K562 (cell line): ENCODE data around the gene RFESD. TPM values are rescaled to one million over a fixed set of nuclear protein-coding genes. Genes with fewer than 3 reads are reported as not detected.

Source experiments
- C11orf30 ChIP-seq: fragments of 450-650 bp; IDR thresholded peaks from 2 replicates; pipeline ENCODE4 v1.6.1; 2016; ENCODE audit warnings: low read depth, mild to moderate bottlenecking
- CBX2 ChIP-seq: fragments of 200-600 bp; sonication (generic); IDR thresholded peaks from one replicate; pipeline ENCODE4 v1.6.1; 2012; ENCODE audit warnings: mild to moderate bottlenecking, low read length, inconsistent platforms; ENCODE audit not compliant: insufficient read depth, poor library complexity, severe bottlenecking
- JUNB ChIP-seq: fragments of 450-650 bp; formaldehyde crosslinking; conservative IDR thresholded peaks from 2 replicates; pipeline ENCODE4 v1.4.0; 2020; ENCODE audit warnings: mild to moderate bottlenecking
- polyA plus RNA-seq, 8 experiments: library from polyadenylated mRNA; depleted of rRNA in 4 of 8; stranded (reverse) in 5 of 8; unstranded in 3 of 8; fragments of >200 nt; fragmentation: Nextera tagmentation in 2 of 8; fragmentation: Illumina TruSeq in 1 of 8; extraction: Ambion mirVana in 2 of 8; extraction: Trizol in 1 of 8; gene quantifications; 2 replicates each; pipeline versions ENCODE4 v1.2.1 to v1.2.3, GENCODE V29; 2011 to 2014; ENCODE audit warnings: inconsistent platforms in 1 of 8, missing spikeins in 1 of 8
- total RNA-seq, 7 experiments: library from RNA; depleted of rRNA in 6 of 7; stranded (reverse); fragments of >200 nt in 6 of 7; fragmentation: Illumina TruSeq in 2 of 7; extraction: Trizol in 2 of 7; gene quantifications; 2 replicates each; pipeline versions ENCODE4 v1.2.1 to v1.2.3, GENCODE V29; 2011 to 2021; ENCODE audit warnings: low replicate concordance in 1 of 7
- TF ChIP-seq, protein P1 (sequence below): fragments of 450-650 bp; formaldehyde crosslinking; IDR thresholded peaks from 2 replicates; pipeline ENCODE4 v1.4.0; 2020; ENCODE audit warnings: mild to moderate bottlenecking, moderate library complexity
- TF ChIP-seq, protein P2 (sequence below): IDR thresholded peaks from 2 replicates; pipeline ENCODE4 v1.6.1; 2012; ENCODE audit warnings: low read depth, low read length, improper control_type of control experiment, borderline replicate concordance
- TF ChIP-seq, protein P3 (sequence below): sonication (generic); formaldehyde crosslinking; IDR thresholded peaks from 2 replicates; pipeline ENCODE4 v1.8.1; 2023; ENCODE audit warnings: mild to moderate bottlenecking, missing genetic modification reagents
- TF ChIP-seq, protein P4 (sequence below), 2 experiments: fragments of 250-450 bp in 1 of 2; fragments of 450-650 bp in 1 of 2; sonication (Bioruptor Pico) in 1 of 2; IDR thresholded peaks; 2 replicates each; pipeline versions ENCODE4 v1.6.1 to v1.8.0; 2016 to 2021; ENCODE audit warnings: mild to moderate bottlenecking in 2 of 2, moderate library complexity in 2 of 2, missing compliant biosample characterization in 1 of 2, missing genetic modification characterization in 1 of 2

RFESD gene
- total and polyA plus RNA-seq, 9 of the 15 experiments (the other 6 are each of a cell fraction or from before 2014, with no cell fraction given), result 62.3 to 600 (median 140) TPM

DNA sequence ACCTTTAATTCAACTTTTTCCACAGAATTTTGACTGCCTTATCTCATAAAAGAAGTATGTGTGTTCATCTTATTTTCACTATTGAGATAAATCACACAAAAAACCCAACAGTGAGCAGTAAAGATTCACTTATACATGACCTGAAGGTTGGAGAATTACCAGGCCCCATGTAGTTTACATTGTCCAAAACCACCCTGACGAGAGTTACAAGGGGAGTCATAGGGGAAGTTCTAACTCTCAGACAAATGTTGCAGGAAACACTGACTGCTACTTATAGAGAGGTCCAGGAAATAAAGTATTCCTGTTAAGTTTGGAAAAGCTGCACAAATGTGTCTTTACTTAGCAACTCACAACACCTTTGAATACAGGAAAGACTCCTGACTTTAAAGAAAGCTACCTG, 22.2 kb downstream of the RFESD start (continued):
- TF ChIP-seq CBX2 (no peak), C11orf30 (no peak), JUNB (no peak)
- TF ChIP-seq, protein P1, sequence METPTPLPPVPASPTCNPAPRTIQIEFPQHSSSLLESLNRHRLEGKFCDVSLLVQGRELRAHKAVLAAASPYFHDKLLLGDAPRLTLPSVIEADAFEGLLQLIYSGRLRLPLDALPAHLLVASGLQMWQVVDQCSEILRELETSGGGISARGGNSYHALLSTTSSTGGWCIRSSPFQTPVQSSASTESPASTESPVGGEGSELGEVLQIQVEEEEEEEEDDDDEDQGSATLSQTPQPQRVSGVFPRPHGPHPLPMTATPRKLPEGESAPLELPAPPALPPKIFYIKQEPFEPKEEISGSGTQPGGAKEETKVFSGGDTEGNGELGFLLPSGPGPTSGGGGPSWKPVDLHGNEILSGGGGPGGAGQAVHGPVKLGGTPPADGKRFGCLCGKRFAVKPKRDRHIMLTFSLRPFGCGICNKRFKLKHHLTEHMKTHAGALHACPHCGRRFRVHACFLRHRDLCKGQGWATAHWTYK (CRISPR knock-in tag), result no peak
- TF ChIP-seq, protein P2, sequence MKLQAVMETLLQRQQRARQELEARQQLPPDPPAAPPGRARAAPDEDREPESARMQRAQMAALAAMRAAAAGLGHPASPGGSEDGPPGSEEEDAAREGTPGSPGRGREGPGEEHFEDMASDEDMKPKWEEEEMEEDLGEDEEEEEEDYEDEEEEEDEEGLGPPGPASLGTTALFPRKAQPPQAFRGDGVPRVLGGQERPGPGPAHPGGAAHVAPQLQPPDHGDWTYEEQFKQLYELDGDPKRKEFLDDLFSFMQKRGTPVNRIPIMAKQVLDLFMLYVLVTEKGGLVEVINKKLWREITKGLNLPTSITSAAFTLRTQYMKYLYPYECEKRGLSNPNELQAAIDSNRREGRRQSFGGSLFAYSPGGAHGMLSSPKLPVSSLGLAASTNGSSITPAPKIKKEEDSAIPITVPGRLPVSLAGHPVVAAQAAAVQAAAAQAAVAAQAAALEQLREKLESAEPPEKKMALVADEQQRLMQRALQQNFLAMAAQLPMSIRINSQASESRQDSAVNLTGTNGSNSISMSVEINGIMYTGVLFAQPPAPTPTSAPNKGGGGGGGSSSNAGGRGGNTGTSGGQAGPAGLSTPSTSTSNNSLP, result no peak
- TF ChIP-seq, protein P3, sequence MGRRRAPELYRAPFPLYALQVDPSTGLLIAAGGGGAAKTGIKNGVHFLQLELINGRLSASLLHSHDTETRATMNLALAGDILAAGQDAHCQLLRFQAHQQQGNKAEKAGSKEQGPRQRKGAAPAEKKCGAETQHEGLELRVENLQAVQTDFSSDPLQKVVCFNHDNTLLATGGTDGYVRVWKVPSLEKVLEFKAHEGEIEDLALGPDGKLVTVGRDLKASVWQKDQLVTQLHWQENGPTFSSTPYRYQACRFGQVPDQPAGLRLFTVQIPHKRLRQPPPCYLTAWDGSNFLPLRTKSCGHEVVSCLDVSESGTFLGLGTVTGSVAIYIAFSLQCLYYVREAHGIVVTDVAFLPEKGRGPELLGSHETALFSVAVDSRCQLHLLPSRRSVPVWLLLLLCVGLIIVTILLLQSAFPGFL (CRISPR knock-in tag), result no peak
- TF ChIP-seq, protein P4, sequence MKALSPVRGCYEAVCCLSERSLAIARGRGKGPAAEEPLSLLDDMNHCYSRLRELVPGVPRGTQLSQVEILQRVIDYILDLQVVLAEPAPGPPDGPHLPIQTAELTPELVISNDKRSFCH (CRISPR knock-in tag; IDR thresholded peaks at IDR 0.05), result no peak
- TF ChIP-seq, protein P4 (tag; IDR thresholded peaks at IDR 0.05), result no peak
- TF ChIP-seq, all 486 proteins: peak for 0
